SKM-1 (cell line): ENCODE measurements around the gene NTPCR.
A peak's percentile ranks its signal among the peaks of the same experiment; 100 is the strongest.

Experiments
- DNase-seq: peaks from one replicate; lab custom pipeline; 2025; ENCODE audit not compliant: unreplicated experiment; lab: John Stamatoyannopoulos, UW

The NTPCR gene

GRCh38 chr1:232956081-232956480, 5.7 kb downstream of the NTPCR start:
- DNase-seq = no peak

DNA sequence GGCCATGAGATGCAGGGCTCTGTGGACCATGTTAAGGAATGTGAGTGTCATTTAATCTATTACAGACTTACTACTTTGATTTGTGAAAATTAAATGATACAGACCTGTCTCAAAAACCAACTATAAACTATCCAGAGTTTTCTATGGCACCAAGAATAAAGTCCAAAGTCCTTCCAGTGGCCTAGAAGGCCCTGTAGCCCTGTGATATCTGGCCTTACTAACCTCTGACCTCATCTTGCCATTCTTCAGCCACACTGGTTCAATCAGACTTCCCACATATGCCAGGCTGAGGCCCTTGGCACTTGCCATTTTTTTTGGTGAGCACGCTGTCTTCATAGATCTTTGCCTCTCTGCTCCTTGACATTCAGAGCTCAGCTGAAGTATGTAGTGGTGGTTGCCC, 7.7 kb downstream of the NTPCR start:
- no peak for DNase-seq

- DNase-seq = peak; percentile 56
These were observed 12.6 kb downstream of the NTPCR start for GRCh38 chr1:232962761-232963745.

DNA sequence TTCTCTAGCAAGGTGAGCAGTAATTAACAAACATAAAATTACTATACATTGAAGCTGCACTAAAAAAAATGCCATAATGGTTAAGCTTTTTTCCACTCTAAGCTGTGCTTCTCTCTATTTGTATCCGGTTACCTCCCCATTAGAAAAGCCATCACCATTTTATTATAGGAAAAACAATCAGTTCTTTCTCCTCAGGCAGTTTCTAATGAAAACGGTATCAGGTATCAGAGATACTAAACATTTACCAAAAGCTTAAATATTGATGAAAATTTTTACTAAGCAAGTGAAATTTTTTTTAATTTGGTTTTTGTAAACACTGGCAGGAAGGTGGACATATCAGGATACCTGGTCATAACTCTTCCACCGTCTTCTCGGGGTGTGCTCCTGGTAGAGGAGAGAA, 14.2 kb downstream of the NTPCR start:
- DNase-seq = no peak

DNA sequence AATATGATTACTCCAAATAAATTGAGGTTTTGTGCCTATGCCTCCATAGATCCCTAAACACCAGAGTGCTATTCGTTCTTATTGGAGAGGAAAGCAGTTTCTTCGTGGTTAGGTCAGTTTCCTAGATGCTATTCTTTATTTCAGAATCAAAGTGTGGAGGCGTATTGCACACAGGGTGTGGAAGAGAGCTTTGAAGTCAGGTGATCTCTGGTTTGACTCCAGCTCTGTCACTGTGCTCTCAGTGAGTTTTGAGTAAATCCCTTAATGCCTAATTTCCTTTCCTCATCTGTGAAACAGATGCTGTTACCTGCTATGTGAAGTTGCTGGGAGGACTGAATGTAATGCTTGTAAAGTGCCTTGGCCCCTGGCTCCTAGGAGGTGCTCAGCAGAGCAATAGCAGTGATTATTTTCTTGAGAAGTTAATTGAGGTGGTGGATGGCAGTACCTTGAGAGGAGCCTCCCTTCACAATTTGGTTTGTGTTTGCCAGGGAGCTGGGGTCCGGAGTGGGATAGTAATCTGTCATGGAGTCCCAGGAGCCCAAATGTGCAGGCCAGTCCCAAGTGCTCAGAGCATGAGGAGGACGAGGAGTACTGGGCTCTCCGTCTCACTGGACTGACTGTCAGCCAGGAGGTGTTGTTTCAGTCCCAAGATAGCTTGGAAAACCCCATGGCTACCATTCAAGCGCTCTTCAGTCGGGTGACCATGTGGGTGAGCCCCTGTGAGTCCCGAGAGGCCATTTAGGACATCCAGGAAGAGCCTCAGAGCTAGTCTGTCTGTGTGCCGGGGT, 14.9 kb downstream of the NTPCR start:
- no peak for DNase-seq

DNA sequence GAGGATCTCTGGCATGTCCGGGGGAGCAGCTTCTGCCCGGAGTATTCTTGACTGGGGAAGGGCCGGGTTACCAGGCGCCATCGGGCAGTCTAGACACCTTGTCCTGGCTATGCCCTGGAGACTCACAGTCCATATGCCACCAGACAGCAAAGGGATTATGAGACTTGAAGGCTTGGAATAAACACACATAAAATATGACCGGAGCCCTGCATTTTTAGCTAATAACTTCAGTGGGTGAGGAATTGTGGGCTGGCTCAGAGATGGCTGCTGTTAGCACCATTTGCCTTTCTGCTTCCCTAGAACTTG, 15.5 kb downstream of the NTPCR start:
- DNase-seq = no peak

DNA sequence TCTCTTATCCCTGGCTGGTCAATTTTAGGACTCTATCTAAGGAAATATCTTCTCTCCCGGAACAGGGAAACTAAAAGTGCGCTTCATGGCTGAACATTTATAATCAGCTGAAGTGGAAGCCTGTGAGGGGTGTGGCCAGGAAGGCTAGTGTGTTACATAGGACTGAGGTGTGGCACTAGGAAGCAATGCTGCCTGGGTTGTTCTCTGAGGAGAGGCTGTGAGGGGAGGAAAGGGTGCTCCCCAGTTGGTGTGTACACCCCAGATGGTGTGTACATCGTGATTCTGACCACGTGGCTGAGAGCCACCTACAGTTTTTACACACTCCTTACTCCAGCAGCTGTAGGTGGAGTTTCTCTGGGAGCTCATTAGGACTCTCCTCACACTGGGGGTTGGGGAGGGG, 16.3 kb downstream of the NTPCR start:
- no peak for DNase-seq

GRCh38 chr1:232968391-232968790, 18.0 kb downstream of the NTPCR start:
- no peak for DNase-seq

DNA sequence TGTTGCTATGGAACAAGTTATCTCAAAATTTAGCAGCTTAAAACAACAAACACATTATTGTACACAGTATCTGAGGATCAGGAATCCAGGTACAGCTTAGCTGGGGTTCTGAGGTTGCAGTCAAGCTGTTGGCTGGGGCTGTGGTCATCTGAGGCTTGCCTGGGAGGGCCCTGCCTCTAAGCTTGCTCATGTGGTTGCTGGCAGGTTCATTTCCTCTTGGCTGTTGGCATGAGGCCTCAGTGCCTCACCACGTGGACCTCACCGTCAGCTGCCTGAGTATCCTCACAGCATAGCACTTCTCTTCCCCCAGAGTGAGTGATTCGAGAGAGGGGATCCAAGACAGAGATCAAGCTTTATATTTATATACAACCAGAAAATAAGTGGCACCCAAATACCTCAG, 18.6 kb downstream of the NTPCR start:
- no peak for DNase-seq

DNA sequence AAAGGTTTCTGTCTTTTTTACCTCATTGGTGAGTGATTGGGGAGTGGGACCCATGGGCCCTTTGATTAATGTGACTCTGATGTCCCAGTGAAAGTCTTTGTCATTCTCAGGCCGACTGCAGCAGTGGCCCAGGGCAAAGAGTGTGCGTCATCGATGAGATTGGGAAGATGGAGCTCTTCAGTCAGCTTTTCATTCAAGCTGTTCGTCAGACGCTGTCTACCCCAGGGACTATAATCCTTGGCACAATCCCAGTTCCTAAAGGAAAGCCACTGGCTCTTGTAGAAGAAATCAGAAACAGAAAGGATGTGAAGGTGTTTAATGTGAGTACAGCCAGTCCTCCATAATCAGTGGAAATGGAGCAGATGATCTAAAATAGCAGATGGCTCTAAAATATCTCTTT, 19.4 kb downstream of the NTPCR start:
- no peak for DNase-seq

DNA sequence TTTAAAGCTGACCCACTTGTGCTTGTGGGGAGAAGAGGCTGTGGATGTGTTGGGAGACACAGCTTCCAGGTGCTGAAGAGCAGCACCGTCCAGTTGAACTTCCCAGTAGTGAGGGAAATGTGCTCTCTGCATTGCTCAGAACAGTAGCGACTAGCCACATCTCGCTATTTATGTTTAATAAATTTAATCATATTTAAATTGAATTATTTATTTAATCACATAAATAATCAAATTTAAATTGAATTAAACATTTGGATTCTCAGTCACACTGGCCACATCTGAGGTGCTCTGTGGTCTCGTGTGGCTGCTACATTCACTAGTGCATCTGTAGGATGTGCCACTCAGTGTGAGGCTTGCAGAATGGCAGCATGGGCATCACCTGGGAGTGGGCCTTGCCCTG, 20.1 kb downstream of the NTPCR start:
- no peak for DNase-seq

DNA sequence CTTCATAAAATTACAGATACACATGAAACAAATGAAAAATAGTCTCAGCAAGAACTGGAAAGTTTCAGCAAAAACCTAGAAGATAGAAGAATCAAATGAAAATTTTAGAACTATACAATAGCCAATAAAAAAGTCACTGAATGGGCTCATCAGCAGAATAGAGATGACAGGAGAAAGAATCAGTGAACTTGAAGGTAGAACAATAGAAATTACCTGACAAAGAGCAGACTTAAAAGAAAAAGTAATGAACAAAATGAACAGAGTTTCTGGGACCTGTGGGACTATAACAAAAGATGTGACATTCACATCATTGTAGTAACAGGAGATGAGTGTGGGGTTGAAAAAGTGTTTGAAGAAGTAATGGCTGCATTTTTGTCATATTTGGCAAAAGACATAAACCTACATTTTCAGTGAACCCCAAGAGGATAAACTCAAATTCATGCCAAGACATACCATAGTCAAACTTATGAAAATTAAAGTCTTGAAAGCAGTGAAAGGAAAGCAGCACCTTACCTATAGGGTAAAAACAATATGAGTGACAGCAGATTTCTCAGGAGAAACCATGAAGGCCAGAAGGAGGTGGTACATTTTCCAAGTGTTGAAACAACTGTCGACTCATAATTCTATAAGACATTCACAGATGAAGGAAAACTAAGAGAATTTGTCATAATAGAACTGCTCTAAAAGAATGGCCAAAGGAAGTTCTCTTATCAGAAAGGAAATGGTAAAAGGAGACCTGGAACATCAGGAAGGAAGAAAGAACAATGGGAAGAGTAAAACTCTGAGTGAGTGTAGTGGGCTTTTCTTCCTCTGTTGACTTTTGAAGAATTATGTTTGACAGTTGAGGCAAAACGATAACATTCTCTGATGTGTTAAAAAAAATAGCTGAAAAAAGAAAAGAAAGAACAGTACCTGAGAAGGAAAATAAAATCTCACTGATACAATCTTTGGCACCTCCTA, 23.5 kb downstream of the NTPCR start:
- DNase-seq = no peak

DNA sequence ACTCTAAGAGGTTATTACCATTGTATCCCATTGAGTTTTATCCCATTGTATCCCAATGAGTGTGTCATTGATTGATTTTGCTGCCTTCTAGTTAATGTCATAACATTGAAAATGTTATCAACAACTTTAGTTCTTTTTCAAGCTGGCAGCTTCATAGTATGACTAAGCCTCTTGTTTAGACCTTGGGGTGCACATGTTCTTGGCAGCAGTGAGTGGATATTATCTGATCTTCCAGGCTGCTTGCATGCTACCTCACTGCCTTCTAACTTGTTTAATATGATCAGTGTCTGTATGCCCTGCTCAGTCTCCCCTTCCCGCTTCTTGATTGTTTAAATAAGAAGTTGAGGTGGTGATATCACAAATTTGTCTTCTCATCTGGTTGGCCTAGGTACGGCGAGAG, 24.6 kb downstream of the NTPCR start:
- no peak for DNase-seq

DNA sequence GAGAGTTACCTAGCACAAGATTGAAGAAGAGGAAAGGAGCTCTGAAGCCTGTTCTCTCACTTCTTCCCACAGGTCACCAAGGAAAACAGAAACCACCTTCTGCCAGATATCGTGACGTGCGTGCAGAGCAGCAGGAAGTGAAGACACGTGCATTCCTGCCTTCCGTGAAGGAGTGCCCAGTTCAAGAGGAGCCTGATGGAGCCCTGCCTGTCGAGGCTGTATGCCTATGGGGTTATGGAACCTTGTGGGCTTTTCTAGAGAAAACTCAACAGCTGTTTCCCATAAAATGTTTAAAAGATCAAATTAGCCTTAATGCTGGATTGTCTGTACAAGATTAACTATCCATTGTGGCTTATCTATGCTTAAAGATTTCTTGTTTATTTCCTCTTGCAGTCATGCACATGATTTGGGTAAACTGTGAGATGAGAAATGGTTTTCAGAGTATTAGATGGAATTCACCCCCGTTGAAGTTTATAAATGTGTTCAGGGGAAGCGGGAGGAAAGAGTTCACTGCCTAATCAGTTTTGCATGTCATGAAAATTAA, 27.8 kb downstream of the NTPCR start:
- DNase-seq = no peak

- no peak for DNase-seq
These were observed 28.4 kb downstream of the NTPCR start for GRCh38 chr1:232978815-232979214.

- DNase-seq = no peak
These were observed 29.1 kb downstream of the NTPCR start for GRCh38 chr1:232979558-232979957.

DNA sequence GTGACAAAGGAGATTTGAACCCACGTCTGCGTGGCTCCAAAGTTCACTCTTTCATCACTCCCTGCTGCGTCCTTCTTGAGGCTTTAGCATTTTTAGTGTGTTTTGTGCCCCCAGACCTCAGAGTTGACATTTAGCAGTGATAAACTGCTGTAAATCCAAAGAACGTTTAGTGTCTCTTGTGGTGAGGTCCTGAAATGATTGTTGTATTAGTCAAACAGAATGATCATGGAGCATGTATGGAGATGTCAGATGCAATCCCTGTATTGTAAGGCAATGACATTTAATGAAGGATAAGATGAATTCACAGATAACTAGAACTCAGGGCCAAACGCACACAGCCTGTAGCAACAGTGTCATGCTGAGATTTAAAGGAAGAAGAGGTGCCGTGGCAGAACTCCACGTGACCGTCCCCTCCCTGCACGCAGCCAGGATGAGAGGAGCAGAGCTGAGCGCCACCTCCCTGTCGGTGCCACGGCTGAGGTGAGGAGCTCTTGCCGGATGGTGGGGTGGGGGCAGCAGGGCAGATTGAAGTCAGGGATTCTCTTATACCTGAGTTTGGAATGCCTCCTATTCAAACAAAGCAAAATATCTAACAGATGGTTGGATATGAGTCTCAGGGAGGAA, 30.1 kb downstream of the NTPCR start:
- DNase-seq = no peak

- DNase-seq = no peak
These were observed 30.7 kb downstream of the NTPCR start for GRCh38 chr1:232980986-232981560.

DNA sequence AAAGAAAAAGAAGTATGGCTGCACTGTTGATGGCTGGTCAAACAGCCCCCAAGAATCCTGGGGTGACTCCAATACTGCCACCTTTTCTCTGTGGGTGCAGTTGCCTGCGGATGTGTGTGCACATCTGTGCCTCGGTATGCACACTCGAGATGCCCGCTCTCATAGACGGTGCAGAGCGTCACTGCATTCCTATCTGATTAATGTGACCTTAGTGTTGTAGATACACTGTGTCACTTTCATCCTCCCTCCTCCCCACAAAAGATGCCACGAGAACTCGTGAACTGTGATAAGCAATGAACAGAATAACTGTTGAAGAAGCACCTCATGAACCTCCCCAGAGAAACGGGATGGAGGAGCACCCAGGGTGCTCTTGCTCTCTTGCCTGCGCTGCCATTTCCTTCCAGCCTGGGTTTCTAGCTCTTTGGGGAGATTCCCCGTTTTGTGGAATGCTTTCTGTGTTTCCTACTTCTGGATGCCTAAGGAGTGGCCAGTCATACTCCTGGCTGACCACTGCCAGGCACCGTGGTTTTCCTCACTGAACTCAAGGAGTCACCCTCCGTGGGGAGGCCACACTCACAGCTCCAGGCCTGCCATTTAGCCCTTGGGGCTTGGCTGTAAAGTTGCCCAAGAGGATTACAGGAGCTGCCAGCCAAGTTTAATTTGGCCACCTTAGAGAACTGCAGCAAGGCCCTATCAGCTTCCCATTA, 32.0 kb downstream of the NTPCR start:
- no peak for DNase-seq
